DLD1 (cell line): Measurements from ENCODE around the gene COMMD9.

Experiments used
- in situ Hi-C: cut with HindIII; loops from 2 replicates; pipeline ENCODE4 v1.10.0; 2017; ENCODE audit warnings: low sequenced_read_pairs

The COMMD9 gene

GRCh38 chr11:36258730-36259360 lies 30.4 kb downstream of the COMMD9 start:
- in situ Hi-C loops: loop anchor here (25.0 kb wide), 2 partner anchors 647 to 772 kb away; partner anchors contain the start of gene FJX1

GRCh38 chr11:36257351-36257750 lies 31.9 kb downstream of the COMMD9 start:
- in situ Hi-C loops: loop anchor here (25.0 kb wide), 2 partner anchors 645 to 770 kb away; partner anchors contain the start of gene FJX1

- in situ Hi-C loops: loop anchor here (25.0 kb wide), 2 partner anchors 642 to 767 kb away; partner anchors contain the start of gene FJX1
These were observed 34.5 kb downstream of the COMMD9 start for GRCh38 chr11:36254713-36255112.

- in situ Hi-C loops: loop anchor here (25.0 kb wide), 2 partner anchors 641 to 766 kb away; partner anchors contain the start of gene FJX1
These were observed 36.0 kb downstream of the COMMD9 start for GRCh38 chr11:36253238-36253637.

GRCh38 chr11:36251823-36252222 lies 37.4 kb downstream of the COMMD9 start:
- in situ Hi-C loops: loop anchor here (25.0 kb wide), 2 partner anchors 640 to 765 kb away; partner anchors contain the start of gene FJX1

- in situ Hi-C loops: no loop called here
These were observed 40.0 kb downstream of the COMMD9 start for GRCh38 chr11:36249246-36249645.

- in situ Hi-C loops: no loop called here
These were observed 40.8 kb downstream of the COMMD9 start for GRCh38 chr11:36248436-36248835.

- in situ Hi-C loops: no loop called here
These were observed 41.7 kb downstream of the COMMD9 start for GRCh38 chr11:36247493-36247892.

- in situ Hi-C loops: no loop called here
These were observed 45.6 kb downstream of the COMMD9 start for GRCh38 chr11:36243641-36244040.

- in situ Hi-C loops: no loop called here
These were observed 47.7 kb downstream of the COMMD9 start for GRCh38 chr11:36241497-36241896.

- in situ Hi-C loops: no loop called here
These were observed 48.4 kb downstream of the COMMD9 start for GRCh38 chr11:36240801-36241200.

GRCh38 chr11:36240173-36240572 lies 49.1 kb downstream of the COMMD9 start:
- in situ Hi-C loops: no loop called here

- in situ Hi-C loops: no loop called here
These were observed 49.6 kb downstream of the COMMD9 start for GRCh38 chr11:36239636-36240035.

GRCh38 chr11:36238881-36239280 lies 50.3 kb downstream of the COMMD9 start:
- in situ Hi-C loops: no loop called here

GRCh38 chr11:36238036-36238631 lies 51.1 kb downstream of the COMMD9 start:
- in situ Hi-C loops: no loop called here

- in situ Hi-C loops: no loop called here
These were observed 51.8 kb downstream of the COMMD9 start for GRCh38 chr11:36237391-36237790.

GRCh38 chr11:36235750-36236149 lies 53.5 kb downstream of the COMMD9 start:
- in situ Hi-C loops: no loop called here

GRCh38 chr11:36234825-36235224 lies 54.4 kb downstream of the COMMD9 start:
- in situ Hi-C loops: no loop called here

GRCh38 chr11:36233204-36233603 lies 56.0 kb downstream of the COMMD9 start:
- in situ Hi-C loops: no loop called here

- in situ Hi-C loops: no loop called here
These were observed 58.2 kb downstream of the COMMD9 start for GRCh38 chr11:36230779-36231699.

- in situ Hi-C loops: no loop called here
These were observed 60.0 kb downstream of the COMMD9 start for GRCh38 chr11:36229091-36229705.
